Measurements from ENCODE around the gene PIP4K2A.
"Not testable (repeated sequence)": the region's sequence is repeated elsewhere in the genome, so short reads cannot be mapped to it uniquely, and the experiment has no call there.

The PIP4K2A gene

DNA sequence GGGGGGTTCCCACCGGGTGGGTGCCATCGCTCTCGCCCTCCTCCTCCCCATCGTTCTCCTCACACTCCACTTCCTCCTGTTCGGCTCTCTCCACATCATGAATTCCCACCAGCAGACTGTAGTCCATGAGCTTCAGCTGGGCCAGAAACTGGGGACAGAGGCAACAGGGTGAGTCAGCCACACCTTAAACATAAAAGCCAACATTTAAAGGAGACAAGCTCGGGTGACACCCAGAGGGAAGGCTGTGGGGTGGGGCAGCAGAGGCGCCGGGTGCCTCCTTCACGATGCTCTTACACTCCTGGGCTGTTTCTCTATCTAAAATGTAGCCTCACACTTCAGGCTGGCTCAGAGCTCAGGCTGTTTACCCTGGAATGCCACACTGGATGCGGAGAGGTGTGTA lies 172.5 kb downstream of the PIP4K2A start:
- no peak overlapping the region for H2AFZ ChIP-seq (ENCODE audit: low read length, unreplicated experiment)
- no peak overlapping the region for H3K4me3 ChIP-seq (ENCODE audit: low read depth, low read length)
- H3K79me2 ChIP-seq (ENCODE audit: control insufficient read depth, insufficient read depth, low read length, unreplicated experiment) = no peaks in the 10 kb centered on the region
- peaks cover 3% of the 10 kb centered on the region; the same call in 1 of the 2 replicates for H3K36me3 ChIP-seq (ENCODE audit: insufficient read depth, low read length)
- no peak overlapping the region for H3K27ac ChIP-seq (ENCODE audit: low read depth, low read length)
- no peaks in the 10 kb centered on the region for H3K27me3 ChIP-seq (ENCODE audit: insufficient read depth, low read length)
- no peaks in the 10 kb centered on the region for H3K4me1 ChIP-seq (ENCODE audit: control insufficient read depth, insufficient read depth, low read length, unreplicated experiment)

GRCh38 chr10:22539579-22540298 lies 174.6 kb downstream of the PIP4K2A start:
- Histone ChIP-seq H3K27me3 (ENCODE audit: insufficient read depth, low read length) (no peaks in the 10 kb centered on the region), H2AFZ (ENCODE audit: low read length, unreplicated experiment) (no peak overlapping the region), H3K79me2 (ENCODE audit: control insufficient read depth, insufficient read depth, low read length, unreplicated experiment) (no peaks in the 10 kb centered on the region), H3K36me3 (ENCODE audit: insufficient read depth, low read length) (peaks cover 12% of the 10 kb centered on the region; the same call in 1 of the 2 replicates), H3K4me3 (ENCODE audit: low read depth, low read length) (no peak overlapping the region), H3K4me1 (ENCODE audit: control insufficient read depth, insufficient read depth, low read length, unreplicated experiment) (peaks cover 3% of the 10 kb centered on the region), H3K27ac (ENCODE audit: low read depth, low read length) (no peak overlapping the region)

DNA sequence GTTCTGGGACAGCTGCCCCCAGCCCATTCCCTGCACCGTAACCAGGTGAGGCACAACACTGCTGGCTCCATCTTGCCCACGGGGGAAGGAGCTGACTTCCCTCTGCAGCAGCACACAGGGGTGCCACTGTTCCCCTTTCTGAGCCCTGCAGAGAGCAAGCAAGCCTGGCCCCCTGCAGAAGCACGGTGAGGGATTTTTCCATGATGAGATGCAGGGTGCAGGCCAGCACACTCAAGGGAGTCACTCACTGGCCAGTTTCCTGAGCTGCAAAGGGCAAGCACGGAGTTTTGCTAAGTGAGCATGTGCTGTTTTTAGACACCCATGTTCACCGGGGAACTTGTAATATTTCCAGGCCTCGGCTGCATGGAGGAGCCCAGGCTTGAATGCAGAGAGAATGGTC lies 176.6 kb downstream of the PIP4K2A start:
- Histone ChIP-seq H3K4me1 (ENCODE audit: control insufficient read depth, insufficient read depth, low read length, unreplicated experiment) (peaks cover 3% of the 10 kb centered on the region), H3K79me2 (ENCODE audit: control insufficient read depth, insufficient read depth, low read length, unreplicated experiment) (no peaks in the 10 kb centered on the region), H3K27me3 (ENCODE audit: insufficient read depth, low read length) (no peaks in the 10 kb centered on the region), H2AFZ (ENCODE audit: low read length, unreplicated experiment) (no peak overlapping the region), H3K36me3 (ENCODE audit: insufficient read depth, low read length) (peaks cover 12% of the 10 kb centered on the region; the same call in 1 of the 2 replicates), H3K4me3 (ENCODE audit: low read depth, low read length) (no peak overlapping the region), H3K27ac (ENCODE audit: low read depth, low read length) (no peak overlapping the region)

DNA sequence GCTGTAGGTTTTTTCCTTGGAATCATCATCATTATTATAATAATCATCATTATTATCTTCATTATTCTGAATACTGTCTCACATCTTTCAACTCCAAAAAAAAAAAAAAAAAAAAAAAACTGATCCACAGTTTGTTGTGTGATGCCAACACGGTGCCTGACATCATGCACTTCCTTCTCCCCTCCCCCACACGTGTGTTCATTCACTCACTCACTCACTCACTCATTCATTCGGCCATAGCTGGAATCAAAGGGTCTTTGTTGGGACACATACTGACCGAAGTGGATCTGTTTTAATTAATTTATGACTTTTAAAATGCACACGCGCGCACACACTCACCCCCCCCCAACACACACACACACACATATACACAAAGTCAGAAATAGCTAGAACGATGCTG lies 177.8 kb downstream of the PIP4K2A start:
- Histone ChIP-seq H3K27me3 (ENCODE audit: insufficient read depth, low read length) (no peaks in the 10 kb centered on the region), H3K4me3 (ENCODE audit: low read depth, low read length) (no peak overlapping the region), H2AFZ (ENCODE audit: low read length, unreplicated experiment) (no peak overlapping the region), H3K79me2 (ENCODE audit: control insufficient read depth, insufficient read depth, low read length, unreplicated experiment) (no peaks in the 10 kb centered on the region), H3K27ac (ENCODE audit: low read depth, low read length) (no peak overlapping the region), H3K36me3 (ENCODE audit: insufficient read depth, low read length) (peaks cover 12% of the 10 kb centered on the region; the same call in 1 of the 2 replicates), H3K4me1 (ENCODE audit: control insufficient read depth, insufficient read depth, low read length, unreplicated experiment) (peaks cover 3% of the 10 kb centered on the region)

GRCh38 chr10:22534849-22535604 lies 179.4 kb downstream of the PIP4K2A start:
- Histone ChIP-seq H3K4me1 (ENCODE audit: control insufficient read depth, insufficient read depth, low read length, unreplicated experiment) (peaks cover 3% of the 10 kb centered on the region), H2AFZ (ENCODE audit: low read length, unreplicated experiment) (no peak overlapping the region), H3K79me2 (ENCODE audit: control insufficient read depth, insufficient read depth, low read length, unreplicated experiment) (no peaks in the 10 kb centered on the region), H3K27me3 (ENCODE audit: insufficient read depth, low read length) (no peaks in the 10 kb centered on the region), H3K36me3 (ENCODE audit: insufficient read depth, low read length) (peaks cover 12% of the 10 kb centered on the region; the same call in 1 of the 2 replicates), H3K4me3 (ENCODE audit: low read depth, low read length) (no peak overlapping the region), H3K27ac (ENCODE audit: low read depth, low read length) (no peak overlapping the region)

- Histone ChIP-seq H3K36me3 (ENCODE audit: insufficient read depth, low read length) (peaks cover 6% of the 10 kb centered on the region; the same call in 1 of the 2 replicates), H3K4me3 (ENCODE audit: low read depth, low read length) (no peak overlapping the region), H3K79me2 (ENCODE audit: control insufficient read depth, insufficient read depth, low read length, unreplicated experiment) (no peaks in the 10 kb centered on the region), H3K27me3 (ENCODE audit: insufficient read depth, low read length) (peaks cover 16% of the 10 kb centered on the region), H3K4me1 (ENCODE audit: control insufficient read depth, insufficient read depth, low read length, unreplicated experiment) (peaks cover 3% of the 10 kb centered on the region), H3K27ac (ENCODE audit: low read depth, low read length) (no peak overlapping the region), H2AFZ (ENCODE audit: low read length, unreplicated experiment) (no peak overlapping the region)
Measured at GRCh38 chr10:22531441-22531840, 182.9 kb downstream of the PIP4K2A start.

DNA sequence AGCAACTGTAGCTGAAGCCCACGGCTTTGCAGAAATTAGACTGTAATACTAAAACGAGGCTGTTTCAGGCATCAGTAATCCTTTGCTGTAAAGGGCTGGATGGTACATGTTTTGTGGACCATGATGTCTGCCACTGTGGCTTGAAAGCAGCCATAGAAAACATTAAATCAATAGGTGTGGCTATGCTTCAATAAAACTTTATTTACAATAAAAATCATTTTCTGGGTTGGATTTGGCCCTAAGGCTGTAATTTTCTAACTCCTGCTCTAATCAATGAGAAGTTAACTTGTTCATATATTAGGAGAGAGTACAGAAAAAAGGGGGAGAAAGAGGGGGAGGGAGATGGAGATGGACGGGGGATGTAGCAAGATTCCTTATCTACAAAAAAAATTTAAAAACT lies 183.4 kb downstream of the PIP4K2A start:
- Histone ChIP-seq H3K4me3 (ENCODE audit: low read depth, low read length) (no peak overlapping the region), H3K4me1 (ENCODE audit: control insufficient read depth, insufficient read depth, low read length, unreplicated experiment) (peaks cover 3% of the 10 kb centered on the region), H2AFZ (ENCODE audit: low read length, unreplicated experiment) (no peak overlapping the region), H3K36me3 (ENCODE audit: insufficient read depth, low read length) (peaks cover 2% of the 10 kb centered on the region; the same call in 1 of the 2 replicates), H3K27me3 (ENCODE audit: insufficient read depth, low read length) (peaks cover 20% of the 10 kb centered on the region), H3K27ac (ENCODE audit: low read depth, low read length) (no peak overlapping the region), H3K79me2 (ENCODE audit: control insufficient read depth, insufficient read depth, low read length, unreplicated experiment) (no peaks in the 10 kb centered on the region)

DNA sequence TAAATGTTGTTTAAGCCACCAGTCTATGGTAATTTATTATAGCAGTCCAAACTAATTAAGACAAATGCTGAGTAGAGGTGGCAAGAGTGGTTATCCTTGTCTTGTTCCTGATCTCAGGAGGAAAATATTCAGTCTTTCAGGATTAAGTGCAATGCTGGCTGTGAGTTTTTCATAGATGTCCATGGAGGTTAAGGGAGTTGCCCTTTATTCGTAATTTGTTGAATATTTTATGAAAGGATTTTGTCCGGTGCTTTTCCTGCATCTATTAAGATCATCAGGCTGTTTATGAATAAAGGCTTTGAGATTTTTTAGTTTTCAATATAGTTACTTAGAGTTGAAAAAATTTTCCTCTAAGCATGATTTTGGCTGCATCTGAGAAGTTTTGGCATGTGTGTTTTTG lies 186.9 kb downstream of the PIP4K2A start:
- Histone ChIP-seq H3K4me1 (ENCODE audit: control insufficient read depth, insufficient read depth, low read length, unreplicated experiment) (no peaks in the 10 kb centered on the region), H3K4me3 (ENCODE audit: low read depth, low read length) (no peak overlapping the region), H3K79me2 (ENCODE audit: control insufficient read depth, insufficient read depth, low read length, unreplicated experiment) (no peaks in the 10 kb centered on the region), H3K27ac (ENCODE audit: low read depth, low read length) (no peak overlapping the region), H3K36me3 (ENCODE audit: insufficient read depth, low read length) (no peaks in the 10 kb centered on the region), H3K27me3 (ENCODE audit: insufficient read depth, low read length) (peaks cover 33% of the 10 kb centered on the region), H2AFZ (ENCODE audit: low read length, unreplicated experiment) (no peak overlapping the region)

GRCh38 chr10:22524333-22524732 lies 190.0 kb downstream of the PIP4K2A start:
- not testable (repeated sequence) for H2AFZ ChIP-seq (ENCODE audit: low read length, unreplicated experiment); H3K4me3 ChIP-seq (ENCODE audit: low read depth, low read length); H3K4me1 ChIP-seq (ENCODE audit: control insufficient read depth, insufficient read depth, low read length, unreplicated experiment); H3K36me3 ChIP-seq (ENCODE audit: insufficient read depth, low read length); H3K27ac ChIP-seq (ENCODE audit: low read depth, low read length); H3K79me2 ChIP-seq (ENCODE audit: control insufficient read depth, insufficient read depth, low read length, unreplicated experiment)
- H3K27me3 ChIP-seq (ENCODE audit: insufficient read depth, low read length) = peaks cover 42% of the 10 kb centered on the region

DNA sequence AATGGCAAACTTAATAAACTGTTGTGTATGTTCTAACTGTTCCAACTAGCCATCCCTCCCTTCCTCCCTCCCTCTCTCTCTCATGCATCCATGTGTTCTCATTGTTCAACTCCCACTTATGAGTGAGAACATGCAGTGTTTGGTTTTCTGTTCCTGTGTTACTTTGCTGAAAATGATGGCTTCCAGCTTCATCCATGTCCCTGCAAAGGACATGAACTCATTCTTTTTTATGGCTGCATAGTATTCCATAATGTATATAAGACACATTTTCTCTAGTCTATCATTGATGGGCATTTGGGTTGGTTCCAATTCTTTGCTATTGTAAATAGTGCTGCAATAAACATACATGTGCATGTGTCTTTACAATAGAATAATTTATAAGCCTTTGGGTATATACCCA lies 193.7 kb downstream of the PIP4K2A start:
- H3K27ac ChIP-seq (ENCODE audit: low read depth, low read length); H2AFZ ChIP-seq (ENCODE audit: low read length, unreplicated experiment); H3K4me3 ChIP-seq (ENCODE audit: low read depth, low read length); H3K36me3 ChIP-seq (ENCODE audit: insufficient read depth, low read length); H3K4me1 ChIP-seq (ENCODE audit: control insufficient read depth, insufficient read depth, low read length, unreplicated experiment); H3K79me2 ChIP-seq (ENCODE audit: control insufficient read depth, insufficient read depth, low read length, unreplicated experiment): not testable (repeated sequence)
- peaks cover 37% of the 10 kb centered on the region for H3K27me3 ChIP-seq (ENCODE audit: insufficient read depth, low read length)

All from ACC112 (cell line).